RWPE2 (cell line): ENCODE measurements around the gene HOXA13.
A peak's percentile ranks its signal among the peaks of the same experiment; 100 is the strongest.

Experiments used
- ATAC-seq: fragments of 200-7000 bp; cut with Tn5 transposase; 3 replicates; pipeline ENCODE4 v1.9.1; 2021; ENCODE audit warnings: low read depth
- DNase-seq: peaks from one replicate; pipeline ENCODE4 v3.0.0-alpha.2; 2020; ENCODE audit warnings: low spot score
- H3K27ac ChIP-seq: fragments of 450-650 bp; 2 replicates; pipeline ENCODE4 v1.5.1; 2017; ENCODE audit warnings: mild to moderate bottlenecking; ENCODE audit not compliant: poor library complexity, severe bottlenecking
- H3K27me3 ChIP-seq: fragments of 250-450 bp; sonication (Bioruptor Pico); 2 replicates; pipeline ENCODE4 v1.5.1; 2021; ENCODE audit warnings: mild to moderate bottlenecking, moderate library complexity; ENCODE audit not compliant: insufficient read depth, poor library complexity, severe bottlenecking
- H3K36me3 ChIP-seq: fragments of 250-450 bp; sonication (Bioruptor Pico); 2 replicates; pipeline ENCODE4 v1.5.1; 2020; ENCODE audit warnings: low read depth, mild to moderate bottlenecking, moderate library complexity
- H3K4me1 ChIP-seq: fragments of 250-450 bp; sonication (Bioruptor Pico); 2 replicates; pipeline ENCODE4 v1.5.1; 2021; ENCODE audit warnings: mild to moderate bottlenecking, moderate library complexity; ENCODE audit not compliant: insufficient read depth, poor library complexity, severe bottlenecking
- H3K4me3 ChIP-seq: fragments of 250-450 bp; sonication (Bioruptor Pico); 2 replicates; pipeline ENCODE4 v1.5.1; 2021; ENCODE audit warnings: mild to moderate bottlenecking, moderate library complexity; ENCODE audit not compliant: severe bottlenecking
- H3K9me3 ChIP-seq: fragments of 250-450 bp; sonication (Bioruptor Pico); 2 replicates; pipeline ENCODE4 v1.5.1; 2021; ENCODE audit warnings: mild to moderate bottlenecking, moderate library complexity; ENCODE audit not compliant: severe bottlenecking
- CTCF ChIP-seq: fragments of 450-650 bp; IDR thresholded peaks from one replicate; pipeline ENCODE4 v1.5.1; 2017; ENCODE audit warnings: mild to moderate bottlenecking, moderate library complexity; ENCODE audit not compliant: poor library complexity, severe bottlenecking

Gene HOXA13

GRCh38 chr7:27247000-27247399, 47.1 kb upstream of the HOXA13 start:
- no peak for TF ChIP-seq CTCF
- DNase-seq (no peak), ATAC-seq (no peak)
- no peaks in the 10 kb centered on the region for H3K9me3 ChIP-seq
- no peaks in the 10 kb centered on the region for H3K36me3 ChIP-seq
- H3K4me1 ChIP-seq, result peaks cover 6% of the 10 kb centered on the region
- no peak overlapping the region for H3K27ac ChIP-seq
- no peak overlapping the region for H3K4me3 ChIP-seq
- H3K27me3 ChIP-seq, result peaks cover 32% of the 10 kb centered on the region

- H3K27ac ChIP-seq, result no peak overlapping the region
- peaks cover 6% of the 10 kb centered on the region for H3K4me1 ChIP-seq
- H3K4me3 ChIP-seq, result no peak overlapping the region
- no peak for TF ChIP-seq CTCF
- H3K27me3 ChIP-seq, result peaks cover 41% of the 10 kb centered on the region
- H3K36me3 ChIP-seq, result no peaks in the 10 kb centered on the region
- peak; percentile 45 for ATAC-seq
- no peak for DNase-seq
- H3K9me3 ChIP-seq, result no peaks in the 10 kb centered on the region
Measured at GRCh38 chr7:27245798-27246691, 46.2 kb upstream of the HOXA13 start.

- peaks cover 47% of the 10 kb centered on the region for H3K27me3 ChIP-seq
- no peak for ATAC-seq
Measured at GRCh38 chr7:27245124-27245797, 45.4 kb upstream of the HOXA13 start.

GRCh38 chr7:27244488-27245123, 44.7 kb upstream of the HOXA13 start:
- no peak for ATAC-seq
- no peak overlapping the region for H3K27ac ChIP-seq

More at GRCh38 chr7:27245124-27245797, 45.4 kb upstream of the HOXA13 start:
- no peak for TF ChIP-seq CTCF
- no peaks in the 10 kb centered on the region for H3K9me3 ChIP-seq
- H3K36me3 ChIP-seq, result no peaks in the 10 kb centered on the region
- no peak for DNase-seq
- H3K4me3 ChIP-seq, result no peak overlapping the region
- peaks cover 6% of the 10 kb centered on the region for H3K4me1 ChIP-seq
- H3K27ac ChIP-seq, result no peak overlapping the region

More at GRCh38 chr7:27244488-27245123, 44.7 kb upstream of the HOXA13 start:
- Histone ChIP-seq H3K4me3 (no peak overlapping the region), H3K27me3 (peaks cover 53% of the 10 kb centered on the region), H3K4me1 (peaks cover 6% of the 10 kb centered on the region), H3K36me3 (no peaks in the 10 kb centered on the region), H3K9me3 (no peaks in the 10 kb centered on the region)
- no peak for DNase-seq
- TF ChIP-seq CTCF, result no peak
